DMS114 treated with DMSO at 0.1 percent for 48 hours (cell line): ENCODE results near the gene PCLO.
"Not testable (repeated sequence)": the region's sequence is repeated elsewhere in the genome, so short reads cannot be mapped to it uniquely, and the experiment has no call there.

Source experiments
- DNase-seq: peaks from one replicate; lab custom pipeline; 2025; ENCODE audit not compliant: unreplicated experiment; lab: John Stamatoyannopoulos, UW

The PCLO gene

GRCh38 chr7:82965088-82966036, 197.3 kb downstream of the PCLO start:
- no peak for DNase-seq

GRCh38 chr7:82964150-82964882, 198.4 kb downstream of the PCLO start:
- no peak for DNase-seq

- no peak for DNase-seq
These were observed 201.4 kb downstream of the PCLO start for GRCh38 chr7:82961240-82961639.

- DNase-seq, result no peak
These were observed 203.2 kb downstream of the PCLO start for GRCh38 chr7:82959528-82959927.

GRCh38 chr7:82957521-82957920, 205.2 kb downstream of the PCLO start:
- no peak for DNase-seq

- no peak for DNase-seq
These were observed 209.2 kb downstream of the PCLO start for GRCh38 chr7:82953324-82954027.

- no peak for DNase-seq
These were observed 212.2 kb downstream of the PCLO start for GRCh38 chr7:82950436-82950835.

- DNase-seq, result no peak
These were observed 217.2 kb downstream of the PCLO start for GRCh38 chr7:82945480-82945879.

- no peak for DNase-seq
These were observed 217.6 kb downstream of the PCLO start for GRCh38 chr7:82945056-82945455.

GRCh38 chr7:82932516-82932915, 230.2 kb downstream of the PCLO start:
- DNase-seq, result no peak

- no peak for DNase-seq
These were observed 236.2 kb downstream of the PCLO start for GRCh38 chr7:82926477-82926876.

- DNase-seq, result no peak
These were observed 237.4 kb downstream of the PCLO start for GRCh38 chr7:82925331-82925730.

- no peak for DNase-seq
These were observed 256.2 kb downstream of the PCLO start for GRCh38 chr7:82906502-82906901.

GRCh38 chr7:82904871-82905270, 257.8 kb downstream of the PCLO start:
- DNase-seq, result no peak

GRCh38 chr7:82901098-82901497, 261.6 kb downstream of the PCLO start:
- not testable (repeated sequence) for DNase-seq

- no peak for DNase-seq
These were observed 265.2 kb downstream of the PCLO start for GRCh38 chr7:82897500-82897899.

GRCh38 chr7:82894341-82894740, 268.3 kb downstream of the PCLO start:
- DNase-seq, result not testable (repeated sequence)

- DNase-seq, result no peak
These were observed 276.4 kb downstream of the PCLO start for GRCh38 chr7:82886324-82886723.

GRCh38 chr7:82865856-82866255, 296.8 kb downstream of the PCLO start:
- no peak for DNase-seq

GRCh38 chr7:82859106-82859850, 303.4 kb downstream of the PCLO start:
- DNase-seq, result no peak

- no peak for DNase-seq
These were observed 311.6 kb downstream of the PCLO start for GRCh38 chr7:82851121-82851520.
